Measurements from ENCODE around the gene RAB11A.

DNA sequence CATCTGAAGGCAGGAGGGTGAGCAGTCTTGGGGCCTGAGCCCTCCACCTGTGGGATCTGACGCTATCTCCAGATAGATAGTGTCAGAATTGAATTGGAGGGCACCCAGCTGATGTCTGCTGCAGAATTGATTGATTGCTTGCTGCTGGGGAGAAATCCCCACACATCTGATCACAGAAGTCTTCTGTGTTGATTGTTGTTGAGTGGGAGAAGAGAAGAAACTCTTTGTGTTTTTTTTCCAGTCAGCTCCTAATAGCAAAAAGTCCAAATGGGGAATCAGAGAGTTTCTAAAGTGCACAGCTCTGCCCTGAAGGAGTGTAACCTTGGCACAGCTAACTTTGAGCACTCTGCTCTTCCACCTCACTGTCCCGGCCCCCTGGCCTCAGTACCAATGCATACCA is 66.1 kb downstream of the RAB11A start:
- TF ChIP-seq, protein P1, sequence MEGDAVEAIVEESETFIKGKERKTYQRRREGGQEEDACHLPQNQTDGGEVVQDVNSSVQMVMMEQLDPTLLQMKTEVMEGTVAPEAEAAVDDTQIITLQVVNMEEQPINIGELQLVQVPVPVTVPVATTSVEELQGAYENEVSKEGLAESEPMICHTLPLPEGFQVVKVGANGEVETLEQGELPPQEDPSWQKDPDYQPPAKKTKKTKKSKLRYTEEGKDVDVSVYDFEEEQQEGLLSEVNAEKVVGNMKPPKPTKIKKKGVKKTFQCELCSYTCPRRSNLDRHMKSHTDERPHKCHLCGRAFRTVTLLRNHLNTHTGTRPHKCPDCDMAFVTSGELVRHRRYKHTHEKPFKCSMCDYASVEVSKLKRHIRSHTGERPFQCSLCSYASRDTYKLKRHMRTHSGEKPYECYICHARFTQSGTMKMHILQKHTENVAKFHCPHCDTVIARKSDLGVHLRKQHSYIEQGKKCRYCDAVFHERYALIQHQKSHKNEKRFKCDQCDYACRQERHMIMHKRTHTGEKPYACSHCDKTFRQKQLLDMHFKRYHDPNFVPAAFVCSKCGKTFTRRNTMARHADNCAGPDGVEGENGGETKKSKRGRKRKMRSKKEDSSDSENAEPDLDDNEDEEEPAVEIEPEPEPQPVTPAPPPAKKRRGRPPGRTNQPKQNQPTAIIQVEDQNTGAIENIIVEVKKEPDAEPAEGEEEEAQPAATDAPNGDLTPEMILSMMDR (IDR thresholded peaks at IDR 0.05), result no peak
- no peak for TF ChIP-seq POLR2A (IDR thresholded peaks at IDR 0.05)
